ENCODE data around the gene KIAA1328. TPM values are rescaled to one million over a fixed set of nuclear protein-coding genes. Genes with fewer than 3 reads are reported as not detected.

The KIAA1328 gene
- total and polyA plus RNA-seq, 7 donors, result 1.3 to 4.4 (median 3.5) TPM

GRCh38 chr18:36850527-36851201 lies 21.7 kb downstream of the KIAA1328 start:
- no peaks in the 10 kb centered on the region for H3K36me3 ChIP-seq (ENCODE audit: insufficient read depth in 1 of 2, low read depth in 1 of 2)
- H3K4me3 ChIP-seq, result no peak overlapping the region
- H3K9me3 ChIP-seq, result peaks cover 5% of the 10 kb centered on the region
- no peaks in the 10 kb centered on the region for H3K4me1 ChIP-seq
- no peak overlapping the region for H3K27ac ChIP-seq
- intact Hi-C loops (cut with DNase I), result no loop called here
- no peaks in the 10 kb centered on the region for H3K27me3 ChIP-seq (ENCODE audit: insufficient read depth in 3 of 3, low read length in 2 of 3)
- DNase-seq, result no peak
- WGBS, 3 donors, result 84 to 87% (median 84%) methylated on average over 1 of the region's 1 CpG
- TF ChIP-seq CTCF (IDR thresholded peaks at IDR 0.05), result no peak
- peak; percentile 82 to 93 (median 90) for ATAC-seq

GRCh38 chr18:36851202-36851590 lies 22.3 kb downstream of the KIAA1328 start:
- ATAC-seq (no peak), DNase-seq (no peak)
- no peaks in the 10 kb centered on the region for H3K36me3 ChIP-seq (ENCODE audit: insufficient read depth in 1 of 2, low read depth in 1 of 2)
- WGBS, 3 donors, result 78 to 89% (median 80%) methylated on average over 2 of the region's 2 CpGs
- H3K4me1 ChIP-seq, result no peaks in the 10 kb centered on the region
- no peak overlapping the region for H3K4me3 ChIP-seq
- H3K27me3 ChIP-seq (ENCODE audit: insufficient read depth in 3 of 3, low read length in 2 of 3), result no peaks in the 10 kb centered on the region
- no peak overlapping the region for H3K27ac ChIP-seq
- no peak for TF ChIP-seq CTCF (IDR thresholded peaks at IDR 0.05)
- intact Hi-C loops (cut with DNase I), result no loop called here
- H3K9me3 ChIP-seq, result peaks cover 5% of the 10 kb centered on the region

- H3K36me3 ChIP-seq (ENCODE audit: insufficient read depth in 1 of 2, low read depth in 1 of 2), result no peaks in the 10 kb centered on the region
- H3K9me3 ChIP-seq, result peaks cover 1% of the 10 kb centered on the region
- DNase-seq (no peak), ATAC-seq (no peak)
- H3K27ac ChIP-seq, result no peak overlapping the region
- no peaks in the 10 kb centered on the region for H3K4me1 ChIP-seq
- no peak for TF ChIP-seq CTCF (IDR thresholded peaks at IDR 0.05)
- H3K27me3 ChIP-seq (ENCODE audit: insufficient read depth in 3 of 3, low read length in 2 of 3), result no peaks in the 10 kb centered on the region
- 38 to 48% (median 42%) methylated on average over 1 of the region's 1 CpG for WGBS, 3 donors
- intact Hi-C loops (cut with DNase I), result no loop called here
- no peak overlapping the region for H3K4me3 ChIP-seq
Observed at GRCh38 chr18:36856815-36857214, 27.9 kb downstream of the KIAA1328 start.

- no peaks in the 10 kb centered on the region for H3K4me1 ChIP-seq
- 96 to 98% (median 98%) methylated on average over 1 of the region's 1 CpG for WGBS, 3 donors
- no peaks in the 10 kb centered on the region for H3K36me3 ChIP-seq (ENCODE audit: insufficient read depth in 1 of 2, low read depth in 1 of 2)
- H3K27me3 ChIP-seq (ENCODE audit: insufficient read depth in 3 of 3, low read length in 2 of 3), result no peaks in the 10 kb centered on the region
- intact Hi-C loops (cut with DNase I), result no loop called here
- no peak for DNase-seq
- no peak overlapping the region for H3K27ac ChIP-seq
- no peak overlapping the region for H3K4me3 ChIP-seq
- TF ChIP-seq CTCF (IDR thresholded peaks at IDR 0.05), result no peak
- ATAC-seq, result no peak
- no peaks in the 10 kb centered on the region for H3K9me3 ChIP-seq
Observed at GRCh38 chr18:36862182-36862581, 33.3 kb downstream of the KIAA1328 start.

GRCh38 chr18:36867056-36867455 lies 38.1 kb downstream of the KIAA1328 start:
- intact Hi-C loops (cut with DNase I), result no loop called here
- H3K9me3 ChIP-seq, result no peaks in the 10 kb centered on the region
- 94 to 100% (median 100%) methylated on average over 1 of the region's 1 CpG for WGBS, 3 donors
- ATAC-seq (no peak), DNase-seq (no peak)
- H3K27me3 ChIP-seq (ENCODE audit: insufficient read depth in 3 of 3, low read length in 2 of 3), result no peaks in the 10 kb centered on the region
- no peak overlapping the region for H3K27ac ChIP-seq
- H3K4me3 ChIP-seq, result no peak overlapping the region
- no peaks in the 10 kb centered on the region for H3K4me1 ChIP-seq
- no peak for TF ChIP-seq CTCF (IDR thresholded peaks at IDR 0.05)
- H3K36me3 ChIP-seq (ENCODE audit: insufficient read depth in 1 of 2, low read depth in 1 of 2), result no peaks in the 10 kb centered on the region

Measured in psoas muscle (tissue), 8 donors.